ENCODE data around the gene ALPK3. TPM values are rescaled to one million over a fixed set of nuclear protein-coding genes. Genes with fewer than 3 reads are reported as not detected.

Gene ALPK3
- total and polyA plus RNA-seq, 10 of the 15 experiments (the other 5 are each of a cell fraction or from before 2014, with no cell fraction given) = under 0.01 to 0.05 (median 0.02) TPM; not detected in 6

DNA sequence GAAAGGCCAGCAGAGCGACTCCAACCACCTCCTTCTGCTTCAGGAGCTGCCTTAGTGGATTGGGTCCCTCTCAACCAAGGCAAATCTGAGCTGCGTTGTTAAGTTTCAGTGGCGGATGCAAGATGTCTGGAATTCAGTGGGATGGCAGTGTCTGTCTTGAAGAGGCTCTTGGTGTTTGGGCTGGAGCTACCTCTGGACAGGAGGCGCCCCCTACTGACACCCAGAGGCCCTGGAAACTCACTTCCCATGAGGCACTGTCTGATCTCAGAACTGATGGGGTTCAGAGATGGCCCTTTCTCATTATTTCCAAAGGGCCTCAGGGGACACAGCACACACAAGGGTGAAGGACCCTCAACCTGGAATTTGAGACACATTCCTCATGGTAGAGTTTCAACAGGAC, 61.3 kb downstream of the ALPK3 start:
- no peaks in the 10 kb centered on the region for H4K20me1 ChIP-seq (ENCODE audit: control insufficient read depth, insufficient read depth)
- H3K9ac ChIP-seq (ENCODE audit: control insufficient read depth, insufficient read depth, low read length) = no peak overlapping the region
- ChIA-PET CTCF (interaction anchor here (0.6 to 3.9 kb wide), 23 partner anchors 14 to 291 kb away, joined by 3 to 42 read pairs (median 4); partner anchors contain the start of genes WDR73 and ZSCAN2), RAD21 (ENCODE audit: unreplicated experiment) (interaction anchor here (0.6 to 2.4 kb wide), 11 partner anchors 13 to 292 kb away, joined by 3 to 12 read pairs (median 4); partner anchors contain the start of gene WDR73), POLR2A (interaction anchor here (0.7 kb wide), 2 partner anchors 151 to 184 kb away, joined by 3 to 4 read pairs; no protein-coding TSS in a partner anchor), SMC1A (ENCODE audit: uncharacterized antibody, unreplicated experiment) (interaction anchor here (0.8 to 3.1 kb wide), 9 partner anchors 13 to 293 kb away, joined by 3 to 13 read pairs (median 6); partner anchors contain the start of gene WDR73)
- H2AFZ ChIP-seq (ENCODE audit: control insufficient read depth, low read depth, low read length) = peak overlapping the region; percentile 23; the same call in 1 of the 2 replicates
- H3K4me1 ChIP-seq (ENCODE audit: control insufficient read depth, insufficient read depth, low read length) = no peaks in the 10 kb centered on the region
- ATAC-seq (peak; percentile 89), FAIRE-seq (peak; percentile 35), DNase-seq (ENCODE audit: low read depth, low spot score) (no peak)
- H3K36me3 ChIP-seq (ENCODE audit: control insufficient read depth in 2 of 2, insufficient read depth in 2 of 2, low read length in 1 of 2) = no peaks in the 10 kb centered on the region
- H3K4me3 ChIP-seq = no peak overlapping the region
- no peak overlapping the region for H3K4me2 ChIP-seq (ENCODE audit: control insufficient read depth, insufficient read depth)
- no peak overlapping the region for H3K27ac ChIP-seq (ENCODE audit: control insufficient read depth, insufficient read depth)
- H3K27me3 ChIP-seq (replicated peaks in 1 of 2; ENCODE audit: control insufficient read depth in 2 of 2, insufficient read depth in 2 of 2, low read length in 1 of 2) = 0 out of 4 replicates have a peak, but pooled peaks cover 0 to 2% of the 10 kb centered on the region in 2 experiments
- BruUV-seq (replicated peaks) = no TSS peak
- TF ChIP-seq RAD21 (IDR thresholded peaks at IDR 0.05; ENCODE audit: insufficient read depth, low read depth, low read length) (peak; percentile 70), SMC3 (IDR thresholded peaks at IDR 0.05; ENCODE audit: borderline replicate concordance, low read length) (peak; percentile 84), FOS (IDR thresholded peaks at IDR 0.05; ENCODE audit: borderline replicate concordance, extremely low read depth, insufficient read length) (no peak)
- TF ChIP-seq, protein P1, sequence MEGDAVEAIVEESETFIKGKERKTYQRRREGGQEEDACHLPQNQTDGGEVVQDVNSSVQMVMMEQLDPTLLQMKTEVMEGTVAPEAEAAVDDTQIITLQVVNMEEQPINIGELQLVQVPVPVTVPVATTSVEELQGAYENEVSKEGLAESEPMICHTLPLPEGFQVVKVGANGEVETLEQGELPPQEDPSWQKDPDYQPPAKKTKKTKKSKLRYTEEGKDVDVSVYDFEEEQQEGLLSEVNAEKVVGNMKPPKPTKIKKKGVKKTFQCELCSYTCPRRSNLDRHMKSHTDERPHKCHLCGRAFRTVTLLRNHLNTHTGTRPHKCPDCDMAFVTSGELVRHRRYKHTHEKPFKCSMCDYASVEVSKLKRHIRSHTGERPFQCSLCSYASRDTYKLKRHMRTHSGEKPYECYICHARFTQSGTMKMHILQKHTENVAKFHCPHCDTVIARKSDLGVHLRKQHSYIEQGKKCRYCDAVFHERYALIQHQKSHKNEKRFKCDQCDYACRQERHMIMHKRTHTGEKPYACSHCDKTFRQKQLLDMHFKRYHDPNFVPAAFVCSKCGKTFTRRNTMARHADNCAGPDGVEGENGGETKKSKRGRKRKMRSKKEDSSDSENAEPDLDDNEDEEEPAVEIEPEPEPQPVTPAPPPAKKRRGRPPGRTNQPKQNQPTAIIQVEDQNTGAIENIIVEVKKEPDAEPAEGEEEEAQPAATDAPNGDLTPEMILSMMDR (IDR thresholded peaks at IDR 0.05 in 2 of 3, conservative IDR thresholded peaks at IDR 0.05 in 1 of 3; ENCODE audit: control insufficient read depth in 2 of 3, extremely low read depth in 1 of 3, insufficient read depth in 1 of 3, low read depth in 3 of 3, low read length in 3 of 3) = peak; percentile 75 to 80 (median 78)
- H3K79me2 ChIP-seq (ENCODE audit: control insufficient read depth, insufficient read depth, low read length) = no peaks in the 10 kb centered on the region
- intact Hi-C loops (cut with micrococcal nuclease; ENCODE audit: unreplicated experiment) = loop anchor here (1.0 to 2.0 kb wide), 2 partner anchors 224 to 290 kb away; partner anchors contain the start of gene WDR73
- in situ Hi-C loops (cut with MboI) = loop anchor here (5.0 kb wide), 1 partner anchor 286 kb away; no protein-coding TSS in a partner anchor
- WGBS (ENCODE audit: insufficient coverage, insufficient replicate concordance, low lambda C conversion rate, missing lambda C conversion rate) = 22% methylated on average over 4 of the region's 4 CpGs
- no peaks in the 10 kb centered on the region for H3K9me3 ChIP-seq (replicated peaks; ENCODE audit: control insufficient read depth, insufficient read depth, low read length)

All from GM12878 (cell line).